GM21360 (cell line): ENCODE measurements around the gene GAK.
"Not testable (repeated sequence)": the region's sequence is repeated elsewhere in the genome, so short reads cannot be mapped to it uniquely, and the experiment has no call there.

Experiments
- ATAC-seq: cut with Tn5 transposase; IDR thresholded peaks from one replicate; pipeline ENCODE4 v1.9.1; 2021; ENCODE audit warnings: mild to moderate bottlenecking, moderate library complexity; ENCODE audit not compliant: unreplicated experiment

GAK gene

GRCh38 chr4:821181-821591 is 110.9 kb downstream of the GAK start:
- no peak for ATAC-seq

GRCh38 chr4:820230-821172 is 111.6 kb downstream of the GAK start:
- ATAC-seq: no peak

GRCh38 chr4:819401-820229 is 112.5 kb downstream of the GAK start:
- no peak for ATAC-seq

GRCh38 chr4:818106-818921 is 113.8 kb downstream of the GAK start:
- ATAC-seq: no peak

GRCh38 chr4:815464-816146 is 116.5 kb downstream of the GAK start:
- ATAC-seq: no peak

GRCh38 chr4:814312-814850 is 117.7 kb downstream of the GAK start:
- no peak for ATAC-seq

GRCh38 chr4:813900-814299 is 118.2 kb downstream of the GAK start:
- ATAC-seq: no peak

- ATAC-seq: no peak
Measured at GRCh38 chr4:808860-809570, 123.1 kb downstream of the GAK start.

GRCh38 chr4:807792-808191 is 124.3 kb downstream of the GAK start:
- ATAC-seq: no peak

GRCh38 chr4:806979-807378 is 125.1 kb downstream of the GAK start:
- not testable (repeated sequence) for ATAC-seq

- no peak for ATAC-seq
Measured at GRCh38 chr4:804804-805203, 127.3 kb downstream of the GAK start.

- no peak for ATAC-seq
Measured at GRCh38 chr4:803884-804283, 128.2 kb downstream of the GAK start.

- no peak for ATAC-seq
Measured at GRCh38 chr4:801436-802124, 130.5 kb downstream of the GAK start.
